ENCODE results near the gene RAPGEF3. TPM values are rescaled to one million over a fixed set of nuclear protein-coding genes. Genes with fewer than 3 reads are reported as not detected.

RAPGEF3 gene
- polyA plus RNA-seq, 3 donors, result 0.08 to 2.5 (median 0.60) TPM

DNA sequence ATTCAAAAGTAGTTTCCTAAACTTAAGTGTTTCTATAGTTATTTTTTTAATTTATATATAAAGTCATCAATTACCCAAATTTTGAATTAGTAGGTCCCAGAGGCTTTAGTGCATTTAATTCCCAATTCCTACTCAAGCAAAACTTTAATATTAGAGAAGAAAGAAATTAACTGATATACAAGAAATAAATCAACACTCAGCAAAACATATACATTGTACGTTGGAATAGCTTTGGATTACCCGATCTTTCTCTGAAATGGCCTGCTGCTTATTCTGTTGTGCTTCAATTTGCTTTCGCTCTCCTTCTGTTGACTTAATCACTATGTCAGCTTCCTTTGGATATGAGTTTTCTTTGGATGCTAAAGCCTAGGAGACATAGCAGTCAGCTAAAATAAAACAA is 71.0 kb downstream of the RAPGEF3 start:
- Mint-ChIP-seq H3K27me3 (ENCODE audit: low read depth in 3 of 3) (peaks cover 0 to 1% (median 0%) of the 10 kb centered on the region in 3 donors), H3K27ac (no peak overlapping the region), H3K9me3 (peaks cover 0 to 2% (median 0%) of the 10 kb centered on the region in 7 donors), H3K36me3 (peaks cover 49 to 66% of the 10 kb centered on the region in 2 donors), H3K4me1 (no peaks in the 10 kb centered on the region), H3K4me3 (no peak overlapping the region)
- H3K9ac ChIP-seq (ENCODE audit: insufficient read depth, low read length, poor library complexity, severe bottlenecking), result no peak overlapping the region
- no peak overlapping the region for H3K4me3 ChIP-seq (replicated peaks in 1 of 3; ENCODE audit: low read depth in 2 of 3, low read length in 3 of 3)
- H2AFZ ChIP-seq (ENCODE audit: insufficient read depth, low read depth, low read length, poor library complexity, severe bottlenecking), result no peak overlapping the region
- H3K4me2 ChIP-seq (replicated peaks; ENCODE audit: extremely low read depth, low read length, poor library complexity, severe bottlenecking), result no peak overlapping the region
- intact Hi-C loops (cut with micrococcal nuclease), result no loop called here
- no peaks in the 10 kb centered on the region for H3K9me3 ChIP-seq (replicated peaks in 1 of 2; ENCODE audit: control insufficient read depth in 1 of 2, insufficient read depth in 1 of 2, low read length in 2 of 2)
- H4K20me1 ChIP-seq (ENCODE audit: insufficient read depth, low read length), result no peaks in the 10 kb centered on the region
- no peaks in the 10 kb centered on the region for H3K79me2 ChIP-seq (ENCODE audit: insufficient read depth, low read length)
- DNase-seq, result no peak
- H3K36me3 ChIP-seq (replicated peaks in 1 of 2; ENCODE audit: control insufficient read depth in 1 of 2, insufficient read depth in 2 of 2, low read length in 2 of 2), result peaks cover 40 to 87% of the 10 kb centered on the region in 2 donors
- no peaks in the 10 kb centered on the region for H3K27me3 ChIP-seq (ENCODE audit: control insufficient read depth in 2 of 2, insufficient read depth in 2 of 2, low read length in 2 of 2)
- TF ChIP-seq, protein P1, sequence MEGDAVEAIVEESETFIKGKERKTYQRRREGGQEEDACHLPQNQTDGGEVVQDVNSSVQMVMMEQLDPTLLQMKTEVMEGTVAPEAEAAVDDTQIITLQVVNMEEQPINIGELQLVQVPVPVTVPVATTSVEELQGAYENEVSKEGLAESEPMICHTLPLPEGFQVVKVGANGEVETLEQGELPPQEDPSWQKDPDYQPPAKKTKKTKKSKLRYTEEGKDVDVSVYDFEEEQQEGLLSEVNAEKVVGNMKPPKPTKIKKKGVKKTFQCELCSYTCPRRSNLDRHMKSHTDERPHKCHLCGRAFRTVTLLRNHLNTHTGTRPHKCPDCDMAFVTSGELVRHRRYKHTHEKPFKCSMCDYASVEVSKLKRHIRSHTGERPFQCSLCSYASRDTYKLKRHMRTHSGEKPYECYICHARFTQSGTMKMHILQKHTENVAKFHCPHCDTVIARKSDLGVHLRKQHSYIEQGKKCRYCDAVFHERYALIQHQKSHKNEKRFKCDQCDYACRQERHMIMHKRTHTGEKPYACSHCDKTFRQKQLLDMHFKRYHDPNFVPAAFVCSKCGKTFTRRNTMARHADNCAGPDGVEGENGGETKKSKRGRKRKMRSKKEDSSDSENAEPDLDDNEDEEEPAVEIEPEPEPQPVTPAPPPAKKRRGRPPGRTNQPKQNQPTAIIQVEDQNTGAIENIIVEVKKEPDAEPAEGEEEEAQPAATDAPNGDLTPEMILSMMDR (IDR thresholded peaks at IDR 0.05), result no peak
- H3K27ac ChIP-seq (ENCODE audit: low read depth in 1 of 2, low read length in 2 of 2), result no peak overlapping the region
- H3K4me1 ChIP-seq (ENCODE audit: control insufficient read depth in 1 of 2, insufficient read depth in 2 of 2, low read length in 2 of 2), result no peaks in the 10 kb centered on the region
- no CpG with 5 or more reads among the region's 3 CpGs for WGBS (ENCODE audit: insufficient coverage)

DNA sequence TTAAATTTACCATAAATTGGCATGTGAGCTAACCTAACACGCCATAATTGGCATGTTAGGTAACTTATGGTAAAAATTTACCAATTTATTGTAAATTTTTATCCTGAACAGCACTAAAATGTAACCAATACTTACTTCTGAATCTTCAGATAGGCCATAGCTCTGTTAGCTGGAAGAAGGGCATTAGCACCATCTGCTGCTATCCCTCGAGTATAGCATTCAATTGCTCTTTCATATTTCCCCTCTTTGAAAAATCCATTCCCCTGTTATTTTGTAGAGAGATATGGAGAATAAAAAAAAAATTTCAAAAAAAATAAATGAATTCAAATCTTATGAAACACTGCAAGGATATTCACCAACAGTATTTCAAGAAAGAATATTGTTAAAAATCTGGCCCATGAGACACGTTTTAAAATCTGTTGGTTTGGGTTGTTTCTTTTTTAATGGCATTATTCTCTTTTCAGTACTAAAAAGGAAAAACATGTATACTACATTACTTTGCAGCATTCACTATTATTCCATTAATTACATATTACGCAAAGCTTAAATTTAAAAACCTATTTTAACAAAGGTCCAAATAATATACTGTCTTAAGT is 71.9 kb downstream of the RAPGEF3 start:
- Mint-ChIP-seq H3K9me3 (peaks cover 0 to 2% (median 0%) of the 10 kb centered on the region in 7 donors), H3K4me3 (no peak overlapping the region), H3K27me3 (ENCODE audit: low read depth in 3 of 3) (no peaks in the 10 kb centered on the region), H3K4me1 (no peaks in the 10 kb centered on the region), H3K36me3 (peaks cover 49 to 66% of the 10 kb centered on the region in 2 donors), H3K27ac (no peak overlapping the region)
- no peak overlapping the region for H3K4me3 ChIP-seq (replicated peaks in 1 of 3; ENCODE audit: low read depth in 2 of 3, low read length in 3 of 3)
- H3K27me3 ChIP-seq (ENCODE audit: control insufficient read depth in 2 of 2, insufficient read depth in 2 of 2, low read length in 2 of 2), result no peaks in the 10 kb centered on the region
- H3K79me2 ChIP-seq (ENCODE audit: insufficient read depth, low read length), result no peaks in the 10 kb centered on the region
- intact Hi-C loops (cut with micrococcal nuclease), result no loop called here
- TF ChIP-seq, protein P1 (IDR thresholded peaks at IDR 0.05), result peak; percentile 51
- no peak for DNase-seq
- peaks cover 44 to 87% of the 10 kb centered on the region in 2 donors for H3K36me3 ChIP-seq (replicated peaks in 1 of 2; ENCODE audit: control insufficient read depth in 1 of 2, insufficient read depth in 2 of 2, low read length in 2 of 2)
- no peaks in the 10 kb centered on the region for H3K4me1 ChIP-seq (ENCODE audit: control insufficient read depth in 1 of 2, insufficient read depth in 2 of 2, low read length in 2 of 2)
- no peak overlapping the region for H3K9ac ChIP-seq (ENCODE audit: insufficient read depth, low read length, poor library complexity, severe bottlenecking)
- whole genome bisulfite sequencing (ENCODE audit: insufficient coverage), result no CpG with 5 or more reads among the region's 4 CpGs
- no peak overlapping the region for H3K4me2 ChIP-seq (replicated peaks; ENCODE audit: extremely low read depth, low read length, poor library complexity, severe bottlenecking)
- no peak overlapping the region for H3K27ac ChIP-seq (ENCODE audit: low read depth in 1 of 2, low read length in 2 of 2)
- H3K9me3 ChIP-seq (replicated peaks in 1 of 2; ENCODE audit: control insufficient read depth in 1 of 2, insufficient read depth in 1 of 2, low read length in 2 of 2), result no peaks in the 10 kb centered on the region
- no peak overlapping the region for H2AFZ ChIP-seq (ENCODE audit: insufficient read depth, low read depth, low read length, poor library complexity, severe bottlenecking)
- H4K20me1 ChIP-seq (ENCODE audit: insufficient read depth, low read length), result no peaks in the 10 kb centered on the region

Other genes starting within 250 kb of the RAPGEF3 start
- gene RPAP3, start 52.9 kb downstream of the RAPGEF3 start, polyA plus RNA-seq, result 10 to 100 TPM in 2 of 3 donors, 1 to 10 TPM in 1; 9.6 to 20.6 (median 19.0) TPM
- under 1 TPM in 2 of 3 donors, not detected in 1; 0.17 to 0.40 TPM for gene ENDOU, start 33.4 kb downstream of the RAPGEF3 start, polyA plus RNA-seq
- gene SLC48A1, start 14.4 kb upstream of the RAPGEF3 start, polyA plus RNA-seq, result 10 to 100 TPM in 2 of 3 donors, 1 to 10 TPM in 1; 9.4 to 19.6 (median 15.8) TPM
- gene HDAC7, start 61.0 kb upstream of the RAPGEF3 start, polyA plus RNA-seq, result 10 to 100 TPM in 1 of 3 donors, 1 to 10 TPM in 2; 5.9 to 79.2 (median 8.4) TPM
- 10 to 100 TPM in 2 of 3 donors, 1 to 10 TPM in 1; 6.0 to 14.8 (median 12.8) TPM for gene VDR, start 146.1 kb upstream of the RAPGEF3 start, polyA plus RNA-seq
- gene TMEM106C, start 204.7 kb upstream of the RAPGEF3 start, polyA plus RNA-seq, result 1 to 10 TPM; 8.7 to 9.7 (median 9.0) TPM
- not detected for gene COL2A1, start 245.6 kb upstream of the RAPGEF3 start, polyA plus RNA-seq